HG02840 (cell line): ENCODE data around the gene EPHA2.

ENCODE experiments used
- ATAC-seq: cut with Tn5 transposase; IDR thresholded peaks from one replicate; pipeline ENCODE4 v1.9.1; 2021; ENCODE audit warnings: mild to moderate bottlenecking, moderate library complexity, moderate number of reproducible peaks; ENCODE audit not compliant: unreplicated experiment, low FRiP score

Gene EPHA2

DNA sequence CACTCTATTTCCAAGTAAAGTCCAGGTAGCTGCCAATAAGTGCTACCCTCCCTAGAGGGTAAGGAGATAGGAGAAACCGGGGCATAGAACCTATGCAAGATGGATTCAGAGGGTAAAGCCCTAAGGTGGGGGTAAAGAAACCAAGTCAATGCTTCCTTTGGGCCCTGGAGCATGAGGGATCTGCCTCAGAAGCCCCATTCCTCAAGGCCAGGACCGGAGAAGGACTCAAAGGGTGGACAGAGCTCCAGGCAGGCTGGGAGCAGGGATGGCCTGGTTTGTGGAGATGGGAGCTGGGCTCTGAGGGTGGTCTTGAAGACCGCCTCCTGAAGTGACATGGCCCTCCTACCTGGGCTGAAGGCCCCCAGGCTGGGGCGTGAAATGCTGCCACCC lies 3.9 kb downstream of the EPHA2 start:
- ATAC-seq = no peak

- no peak for ATAC-seq
Observed at GRCh38 chr1:16151196-16151994, 4.5 kb downstream of the EPHA2 start.

- no peak for ATAC-seq
Observed at GRCh38 chr1:16150508-16150907, 5.4 kb downstream of the EPHA2 start.

DNA sequence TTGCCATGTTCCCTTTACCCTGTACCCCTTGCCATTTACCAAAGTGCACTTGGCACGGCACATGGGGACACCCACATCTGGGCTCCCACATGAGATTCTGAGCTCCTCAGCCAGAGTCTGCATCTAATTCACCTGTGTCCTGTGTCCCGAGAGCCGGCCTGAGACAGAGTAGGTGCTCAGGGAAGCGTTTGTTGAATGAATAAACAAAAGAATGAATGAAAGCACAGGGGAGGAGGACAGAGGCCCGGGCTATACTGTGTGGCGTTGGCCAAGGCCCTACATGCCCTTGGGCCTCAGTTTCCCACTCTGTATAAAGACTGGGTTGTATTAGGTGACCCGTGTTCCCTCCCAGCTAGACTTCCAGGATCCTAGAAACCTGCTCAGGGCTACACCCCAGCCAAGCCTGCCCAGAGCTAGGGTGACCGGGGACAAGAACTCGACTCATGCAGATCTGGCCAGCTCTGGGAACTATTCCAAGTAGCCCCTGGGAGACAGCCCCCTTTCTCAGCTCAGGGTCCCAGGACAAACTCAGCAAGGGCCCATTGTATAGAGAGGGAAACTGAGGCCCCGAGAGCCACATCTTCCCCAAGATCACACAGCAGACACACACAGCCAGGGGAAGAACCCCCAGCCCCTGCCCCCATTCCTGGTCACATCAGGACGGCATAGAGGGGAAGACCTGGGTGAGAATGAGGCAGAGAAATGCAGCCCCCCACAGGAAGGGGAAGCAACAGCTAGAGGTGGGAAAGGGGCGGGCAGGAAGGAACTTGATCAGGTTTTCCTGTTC lies 6.0 kb downstream of the EPHA2 start:
- no peak for ATAC-seq

GRCh38 chr1:16149146-16149545 lies 6.7 kb downstream of the EPHA2 start:
- no peak for ATAC-seq

GRCh38 chr1:16148329-16149092 lies 7.4 kb downstream of the EPHA2 start:
- ATAC-seq = no peak

GRCh38 chr1:16147156-16147926 lies 8.5 kb downstream of the EPHA2 start:
- ATAC-seq = no peak

- ATAC-seq = no peak
Observed at GRCh38 chr1:16146279-16147155, 9.4 kb downstream of the EPHA2 start.

GRCh38 chr1:16145662-16146278 lies 10.1 kb downstream of the EPHA2 start:
- no peak for ATAC-seq

- ATAC-seq = no peak
Observed at GRCh38 chr1:16145030-16145661, 10.7 kb downstream of the EPHA2 start.

- ATAC-seq = no peak
Observed at GRCh38 chr1:16144325-16145029, 11.4 kb downstream of the EPHA2 start.

GRCh38 chr1:16143566-16144324 lies 12.1 kb downstream of the EPHA2 start:
- no peak for ATAC-seq

DNA sequence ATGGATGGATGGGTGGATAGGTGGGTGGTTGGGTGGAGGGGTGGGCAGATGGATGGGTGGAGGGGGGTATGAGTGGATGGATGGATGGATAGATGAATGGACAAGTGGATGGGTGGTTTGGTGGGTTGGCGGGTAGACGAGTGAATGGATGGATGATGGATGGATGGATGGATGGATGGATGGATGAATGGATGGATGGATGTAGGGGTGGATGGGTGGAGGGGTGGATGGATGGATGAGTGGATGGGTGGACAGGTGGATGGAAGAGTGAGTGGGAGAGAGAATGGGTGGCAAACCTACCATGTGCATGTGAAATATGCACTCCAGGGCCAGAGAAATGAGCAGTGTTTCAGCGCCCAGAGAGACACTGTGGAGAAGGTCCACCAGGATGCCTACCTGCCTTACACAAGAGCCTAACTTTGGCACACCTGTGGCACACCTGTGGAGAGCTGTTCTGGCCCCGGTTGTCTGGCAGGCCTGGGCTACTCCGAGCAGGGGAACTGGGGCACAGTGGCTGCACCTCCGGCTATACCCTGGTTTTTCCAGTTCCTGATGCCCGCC lies 12.8 kb downstream of the EPHA2 start:
- no peak for ATAC-seq

GRCh38 chr1:16142383-16142995 lies 13.4 kb downstream of the EPHA2 start:
- ATAC-seq = no peak

DNA sequence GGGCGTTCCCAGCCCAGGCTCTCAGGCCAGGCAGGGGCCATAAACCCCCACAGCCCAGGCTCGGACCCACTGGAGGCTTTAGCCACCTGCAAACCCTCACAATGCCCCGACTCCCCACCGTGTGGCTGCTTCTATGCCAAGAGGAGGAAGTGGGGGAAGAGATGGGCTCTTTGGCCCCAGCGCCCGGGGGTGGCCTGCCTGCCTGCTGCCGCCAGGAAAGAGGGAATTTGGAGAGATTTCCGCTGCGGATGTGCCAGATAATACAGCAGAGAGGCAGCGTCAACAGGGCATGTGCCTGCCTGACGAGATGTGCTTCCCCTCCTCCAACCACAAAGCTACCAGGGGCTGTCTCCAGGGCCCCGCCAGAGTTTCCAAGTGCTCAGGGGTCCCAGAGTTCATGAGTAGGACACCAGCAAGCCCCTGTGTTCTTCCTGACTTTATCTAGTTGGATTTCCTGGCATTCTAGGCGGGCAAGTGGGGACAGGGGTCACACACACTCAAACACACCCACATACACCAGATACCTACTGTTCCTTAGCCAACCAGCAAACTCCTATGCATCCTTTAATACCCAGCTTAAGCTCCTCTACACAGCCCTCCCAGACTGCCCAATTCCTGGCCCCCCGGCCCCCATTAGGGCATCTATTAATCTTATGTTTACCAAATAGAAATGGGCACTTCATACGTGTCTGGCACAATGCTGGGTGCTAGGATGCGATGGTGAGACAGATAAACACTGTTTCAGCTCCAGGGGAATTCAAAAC lies 14.1 kb downstream of the EPHA2 start:
- ATAC-seq = no peak
